OCI-LY1 (cell line): ENCODE data around the gene MARCHF11.

Experiments
- CTCF ChIP-seq: fragments of 200-600 bp; sonication (generic), shearing (Covaris generic); IDR thresholded peaks from 2 replicates; pipeline ENCODE4 v1.5.1; 2017; ENCODE audit warnings: mild to moderate bottlenecking, antibody characterized with exemption, low read length, moderate library complexity, mixed read lengths
- EZH2 ChIP-seq: fragments of 200-600 bp; sonication (generic), shearing (Covaris generic); IDR thresholded peaks from 2 replicates; pipeline ENCODE4 v1.8.0; 2017; ENCODE audit warnings: borderline replicate concordance, mixed run types, mild to moderate bottlenecking, antibody characterized with exemption, low read length, moderate library complexity, mixed read lengths

- TF ChIP-seq EZH2 (no peak), CTCF (no peak)
These were observed 136.1 kb downstream of the MARCHF11 start for GRCh38 chr5:16043349-16043965.
